SK-N-MC (cell line): Measurements from ENCODE around the gene ASXL2.

Experiments
- DNase-seq: peaks from one replicate; pipeline ENCODE4 v3.0.0-alpha.2; 2011; ENCODE audit warnings: low read depth, low spot score
- H3K27ac ChIP-seq: fragments of 200-600 bp; sonication (generic); 2 replicates; pipeline ENCODE4 v1.5.1; 2016; ENCODE audit warnings: mixed run types
- H3K36me3 ChIP-seq: fragments of 200-600 bp; sonication (generic); 2 replicates; pipeline ENCODE4 v1.6.1; 2017; ENCODE audit warnings: antibody characterized with exemption, low read length, mixed read lengths; ENCODE audit not compliant: insufficient read depth
- H3K4me3 ChIP-seq: fragments of 200-600 bp; sonication (generic); 2 replicates; pipeline ENCODE4 v1.5.1; 2016
- H3K9ac ChIP-seq: fragments of 200-600 bp; sonication (generic); 2 replicates; pipeline ENCODE4 v1.8.0; 2017; ENCODE audit warnings: mixed run types, mixed read lengths; ENCODE audit not compliant: insufficient read length
- H3K9me3 ChIP-seq: fragments of 200-600 bp; sonication (generic); 2 replicates; pipeline ENCODE4 v1.6.1; 2017; ENCODE audit warnings: low read depth, mild to moderate bottlenecking, antibody characterized with exemption, low read length, moderate library complexity, mixed read lengths
- EZH2 ChIP-seq: fragments of 200-600 bp; sonication (generic); IDR thresholded peaks from one replicate; pipeline ENCODE4 v1.6.1; 2017; ENCODE audit warnings: antibody characterized with exemption
- FOXP2 ChIP-seq: optimal IDR thresholded peaks from 2 replicates; pipeline ENCODE3; 2011; ENCODE audit warnings: mild to moderate bottlenecking, moderate library complexity; ENCODE audit not compliant: insufficient read depth; ENCODE audit errors: extremely low read length, control extremely low read depth
- POLR2AphosphoS5 ChIP-seq: IDR thresholded peaks from 2 replicates; pipeline ENCODE4 v1.6.1; 2012; ENCODE audit warnings: mild to moderate bottlenecking, low read depth, low read length, borderline replicate concordance

Gene ASXL2

DNA sequence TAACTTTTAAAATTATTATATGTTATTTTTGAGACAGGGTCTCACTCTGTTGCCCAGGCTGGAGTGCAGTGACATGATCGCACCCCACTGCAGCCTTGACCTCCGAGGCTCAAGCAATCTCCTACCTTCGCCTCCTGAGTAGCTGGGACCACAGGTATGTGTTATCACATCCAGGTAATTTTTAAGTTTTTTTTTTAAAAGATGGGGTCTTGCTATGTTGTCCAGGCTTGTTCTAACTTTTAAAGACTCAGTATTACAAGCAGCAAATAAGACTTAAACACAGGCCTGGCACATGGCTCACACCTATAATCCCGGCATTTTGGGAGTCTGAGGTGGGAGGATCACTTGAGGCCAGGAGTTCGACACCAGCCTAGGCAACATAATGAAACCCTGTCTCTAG lies 101.2 kb downstream of the ASXL2 start:
- Histone ChIP-seq H3K9ac (no peak overlapping the region), H3K4me3 (no peak overlapping the region), H3K9me3 (no peaks in the 10 kb centered on the region), H3K36me3 (no peaks in the 10 kb centered on the region; the same call in 1 of the 2 replicates), H3K27ac (no peak overlapping the region)
- TF ChIP-seq POLR2AphosphoS5: no peak
- no peak for TF ChIP-seq FOXP2
- no peak for TF ChIP-seq EZH2
- no peak for DNase-seq

DNA sequence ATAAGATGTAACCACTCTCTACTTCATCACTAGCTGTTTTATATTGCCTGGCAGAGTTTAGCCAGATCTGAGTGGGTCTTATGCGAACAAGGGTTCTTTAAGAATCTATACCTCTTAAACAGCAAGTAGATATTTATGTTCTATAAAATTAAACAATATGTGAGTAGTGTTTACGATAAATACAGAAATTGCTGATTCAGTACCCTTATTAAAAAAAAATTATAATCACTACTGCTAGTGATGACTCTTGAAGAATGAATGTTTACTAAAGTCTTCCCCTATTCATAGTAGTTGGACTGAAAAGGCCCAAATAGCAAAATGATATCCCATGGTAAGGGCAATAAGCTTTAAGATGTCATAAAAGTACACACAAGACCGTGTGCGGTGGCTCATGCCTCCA lies 106.2 kb downstream of the ASXL2 start:
- H3K4me3 ChIP-seq: no peak overlapping the region
- H3K9me3 ChIP-seq: no peaks in the 10 kb centered on the region
- H3K36me3 ChIP-seq: peaks cover 30% of the 10 kb centered on the region
- peak overlapping the region; percentile 29; the same call in 1 of the 2 replicates for H3K27ac ChIP-seq
- H3K9ac ChIP-seq: no peak overlapping the region
- no peak for DNase-seq
- no peak for TF ChIP-seq EZH2
- TF ChIP-seq FOXP2: no peak
- no peak for TF ChIP-seq POLR2AphosphoS5

DNA sequence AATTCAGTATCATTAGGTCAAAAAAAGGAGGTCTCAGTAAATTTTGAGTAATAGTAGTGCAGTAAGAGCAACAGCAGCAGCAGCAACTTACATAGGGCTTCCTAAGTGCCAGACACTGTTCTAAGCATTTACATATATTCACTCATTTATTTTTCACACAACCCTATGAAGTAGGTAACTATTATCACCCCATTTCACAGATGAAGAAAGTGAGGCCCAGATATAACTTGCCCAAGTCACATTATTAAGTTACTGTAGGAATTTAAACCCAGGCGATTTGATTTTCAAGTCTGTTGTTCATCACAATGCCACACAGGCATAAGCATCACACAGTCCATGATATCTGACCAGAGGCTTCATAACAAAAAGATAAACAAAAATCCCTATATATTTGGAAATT lies 114.7 kb downstream of the ASXL2 start:
- Histone ChIP-seq H3K9me3 (no peaks in the 10 kb centered on the region), H3K9ac (no peak overlapping the region), H3K27ac (no peak overlapping the region), H3K4me3 (no peak overlapping the region), H3K36me3 (peaks cover 37% of the 10 kb centered on the region)
- no peak for DNase-seq
- TF ChIP-seq POLR2AphosphoS5: no peak
- no peak for TF ChIP-seq FOXP2
- TF ChIP-seq EZH2: no peak

DNA sequence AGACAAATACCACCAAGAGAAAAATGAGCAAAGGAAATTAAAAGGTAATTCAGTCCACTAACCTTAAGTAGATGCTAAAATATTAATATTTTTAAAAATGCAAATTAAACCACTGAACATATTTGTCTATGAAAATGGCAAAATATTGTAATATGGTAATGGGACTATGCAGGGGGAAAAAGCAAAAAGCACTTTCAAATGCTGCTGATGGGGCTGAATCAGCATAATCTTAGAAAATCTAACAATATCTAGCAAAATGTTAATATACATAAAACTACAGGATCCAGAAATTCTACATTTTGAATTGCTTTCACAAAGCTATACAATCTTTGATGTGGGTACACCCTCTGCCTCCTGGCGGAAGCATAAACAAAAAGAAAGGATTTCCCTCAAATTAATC lies 118.0 kb downstream of the ASXL2 start:
- DNase-seq: no peak
- TF ChIP-seq EZH2 (no peak), POLR2AphosphoS5 (no peak), FOXP2 (no peak)
- peak overlapping the region; percentile 26; the same call in 1 of the 2 replicates for H3K27ac ChIP-seq
- H3K36me3 ChIP-seq: peaks cover 34% of the 10 kb centered on the region
- H3K4me3 ChIP-seq: no peak overlapping the region
- H3K9ac ChIP-seq: peak overlapping the region; percentile 23
- H3K9me3 ChIP-seq: no peaks in the 10 kb centered on the region

DNA sequence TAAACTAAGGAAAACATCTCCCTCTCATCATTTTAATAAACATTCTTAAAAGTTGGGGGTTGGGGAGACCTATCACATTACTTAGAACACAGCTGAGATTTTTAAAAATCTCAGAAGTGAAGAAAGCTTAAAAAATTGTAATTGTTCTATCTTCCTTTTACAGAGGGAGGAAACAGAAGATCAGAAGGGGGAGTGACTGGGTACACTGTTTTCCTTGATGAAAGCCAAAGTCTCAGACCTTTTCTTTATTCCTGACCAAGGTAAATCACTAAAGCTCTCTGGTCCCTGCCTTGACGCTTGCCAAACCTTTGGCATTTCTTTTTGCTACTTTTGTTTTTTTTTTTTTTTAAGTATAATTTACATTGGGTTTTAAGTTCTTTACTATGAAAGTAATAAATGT lies 119.9 kb downstream of the ASXL2 start:
- Histone ChIP-seq H3K27ac (no peak overlapping the region), H3K4me3 (no peak overlapping the region), H3K9me3 (no peaks in the 10 kb centered on the region), H3K9ac (no peak overlapping the region), H3K36me3 (peaks cover 53% of the 10 kb centered on the region)
- no peak for DNase-seq
- TF ChIP-seq POLR2AphosphoS5 (no peak), EZH2 (no peak), FOXP2 (no peak)

DNA sequence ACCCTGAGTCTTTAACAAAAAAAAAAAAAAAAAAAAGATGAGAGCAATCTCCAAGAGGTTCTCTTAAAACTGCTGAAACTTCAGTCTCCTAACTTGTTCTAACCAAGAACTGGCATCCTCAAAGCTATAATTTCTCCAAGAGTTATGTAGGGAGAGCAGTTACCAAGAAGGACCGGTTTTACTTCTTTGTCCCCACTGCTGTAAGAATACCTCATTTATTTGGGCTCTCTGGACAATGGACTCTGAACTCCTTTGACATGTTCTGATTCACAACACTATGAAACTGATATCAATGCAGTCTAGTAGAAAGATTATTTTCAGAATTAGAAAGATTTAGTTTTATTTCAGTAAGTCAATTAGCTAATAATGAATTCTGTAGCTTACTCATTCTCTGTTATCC lies 120.4 kb downstream of the ASXL2 start:
- Histone ChIP-seq H3K9me3 (no peaks in the 10 kb centered on the region), H3K4me3 (no peak overlapping the region), H3K27ac (no peak overlapping the region), H3K36me3 (peaks cover 57% of the 10 kb centered on the region), H3K9ac (no peak overlapping the region)
- no peak for TF ChIP-seq FOXP2
- no peak for TF ChIP-seq EZH2
- TF ChIP-seq POLR2AphosphoS5: no peak
- DNase-seq: no peak

DNA sequence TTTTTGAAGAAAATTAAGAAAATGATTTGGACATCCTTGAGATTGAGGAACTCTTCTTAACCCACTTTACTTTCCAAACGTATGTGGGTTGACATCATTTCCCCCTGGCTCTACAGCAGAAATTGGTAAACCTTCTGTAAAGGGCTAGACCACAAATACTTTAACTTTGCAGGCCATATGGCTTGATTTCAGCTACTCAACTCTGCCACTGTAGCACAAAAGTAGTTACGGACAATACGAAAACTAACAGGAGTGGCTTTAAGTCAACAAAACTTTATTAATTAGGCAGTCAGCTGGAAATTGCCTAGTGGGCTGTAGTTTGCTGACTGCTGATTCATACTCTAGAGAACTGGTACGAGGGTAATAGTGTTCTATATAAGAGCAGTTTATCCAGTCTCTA lies 121.8 kb downstream of the ASXL2 start:
- Histone ChIP-seq H3K9ac (no peak overlapping the region), H3K27ac (no peak overlapping the region), H3K4me3 (no peak overlapping the region), H3K36me3 (peaks cover 64% of the 10 kb centered on the region), H3K9me3 (no peaks in the 10 kb centered on the region)
- no peak for DNase-seq
- TF ChIP-seq EZH2: no peak
- no peak for TF ChIP-seq FOXP2
- TF ChIP-seq POLR2AphosphoS5: no peak

DNA sequence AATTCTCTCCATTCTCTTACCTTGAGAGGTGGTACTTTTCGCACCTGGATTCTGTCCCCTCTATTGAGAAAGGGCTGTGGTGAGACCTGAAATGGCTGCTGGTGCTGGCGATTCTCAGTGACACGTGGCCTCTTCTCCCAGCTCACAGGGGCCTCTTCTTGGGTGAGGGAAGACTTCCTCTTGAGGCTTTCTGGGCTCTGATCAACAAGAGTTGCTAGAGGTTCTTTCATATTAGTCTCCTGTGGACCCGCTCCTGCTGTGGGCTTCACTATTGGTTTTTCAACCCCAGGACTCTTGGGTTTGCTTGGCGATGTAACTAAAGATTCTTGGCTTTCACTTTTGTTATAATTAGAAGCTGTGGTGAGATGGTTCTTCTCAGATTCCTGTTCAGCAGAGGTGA lies 128.6 kb downstream of the ASXL2 start:
- H3K27ac ChIP-seq: no peak overlapping the region
- no peak overlapping the region for H3K9ac ChIP-seq
- TF ChIP-seq FOXP2 (no peak), POLR2AphosphoS5 (no peak), EZH2 (no peak)
- DNase-seq: no peak
- peaks cover 58% of the 10 kb centered on the region for H3K36me3 ChIP-seq
- H3K4me3 ChIP-seq: no peak overlapping the region
- no peaks in the 10 kb centered on the region for H3K9me3 ChIP-seq

DNA sequence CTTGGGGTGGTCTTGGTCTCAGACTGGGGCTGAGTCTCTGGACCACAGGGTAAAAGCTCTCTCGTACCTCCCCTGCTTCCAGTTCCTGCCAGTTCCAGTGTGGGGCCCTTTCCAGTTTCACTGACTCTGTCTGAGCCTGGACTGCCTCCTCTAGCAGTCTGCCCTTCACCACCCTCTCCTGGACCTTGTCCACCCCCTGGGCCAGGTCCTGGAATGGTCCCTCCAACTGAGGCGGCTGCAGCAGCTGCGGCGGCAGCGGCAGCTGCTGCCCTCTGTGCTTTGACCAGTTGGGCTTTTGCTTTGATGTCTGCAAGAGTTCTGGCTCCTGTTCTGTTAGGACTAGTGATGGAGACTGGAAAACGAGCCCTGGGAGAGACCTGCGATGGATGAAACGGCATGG lies 134.2 kb downstream of the ASXL2 start:
- no peak overlapping the region for H3K4me3 ChIP-seq
- peaks cover 38% of the 10 kb centered on the region for H3K36me3 ChIP-seq
- TF ChIP-seq EZH2 (no peak), POLR2AphosphoS5 (no peak), FOXP2 (no peak)
- H3K27ac ChIP-seq: no peak overlapping the region
- no peaks in the 10 kb centered on the region for H3K9me3 ChIP-seq
- no peak for DNase-seq
- no peak overlapping the region for H3K9ac ChIP-seq
